Measurements from ENCODE around the gene ZSCAN31. TPM values are rescaled to one million over a fixed set of nuclear protein-coding genes. Genes with fewer than 3 reads are reported as not detected.
A peak's percentile ranks its signal among the peaks of the same experiment; 100 is the strongest.

The ZSCAN31 gene
- total RNA-seq, 1 donor from 2014 or later = 17.4 TPM

DNA sequence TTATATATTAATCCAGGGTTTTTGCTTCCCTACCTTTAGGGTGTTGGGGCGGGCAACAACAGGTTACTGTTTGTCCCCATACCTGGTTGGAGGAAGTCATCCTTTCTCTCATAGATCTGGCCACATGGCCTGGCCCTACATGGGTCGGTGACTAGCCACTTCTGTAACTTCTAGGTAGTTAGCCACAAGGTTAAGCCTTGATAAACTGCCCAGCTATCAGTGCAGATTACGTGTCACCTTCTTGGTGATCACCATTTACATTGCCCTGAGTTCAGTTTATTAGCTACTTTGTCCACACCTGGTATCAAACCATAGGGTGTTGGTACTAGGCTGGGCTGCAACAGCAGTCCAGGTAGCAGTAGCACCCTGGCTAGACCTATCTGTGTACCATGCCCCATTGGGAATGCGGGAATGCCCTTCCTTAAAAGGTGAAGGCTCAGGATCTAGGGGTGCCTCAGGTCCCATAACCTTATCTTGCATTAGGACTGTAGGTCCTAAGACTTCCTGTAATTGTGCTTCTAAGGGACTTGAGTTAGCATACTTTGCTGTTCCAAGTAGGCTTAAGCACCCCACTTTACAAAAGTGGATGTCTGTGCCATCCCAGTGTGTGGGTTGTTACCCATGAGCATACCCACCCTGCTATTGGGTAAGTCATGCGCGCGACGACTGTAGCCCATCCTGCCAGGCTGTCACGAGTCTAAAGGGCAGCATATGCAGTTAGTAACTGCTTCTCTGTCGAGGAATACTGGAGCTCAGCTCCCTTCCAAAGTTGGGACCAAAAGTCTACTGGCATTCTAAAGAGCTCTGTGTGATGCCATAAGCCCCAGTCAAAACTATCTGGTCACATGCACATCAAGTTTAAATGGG, 19.0 kb upstream of the ZSCAN31 start:
- DNase-seq (ENCODE audit: low spot score) (no peak), ATAC-seq (no peak)
- intact Hi-C loops (cut with DNase I) = no loop called here

- intact Hi-C loops (cut with DNase I) = no loop called here
- DNase-seq (ENCODE audit: low spot score) = peak; percentile 66
- peak; percentile 63 for ATAC-seq
Observed at GRCh38 chr6:28353981-28354676, 18.2 kb upstream of the ZSCAN31 start.

GRCh38 chr6:28353356-28353755, 17.4 kb upstream of the ZSCAN31 start:
- intact Hi-C loops (cut with DNase I) = no loop called here
- no peak for ATAC-seq
- no peak for DNase-seq (ENCODE audit: low spot score)

DNA sequence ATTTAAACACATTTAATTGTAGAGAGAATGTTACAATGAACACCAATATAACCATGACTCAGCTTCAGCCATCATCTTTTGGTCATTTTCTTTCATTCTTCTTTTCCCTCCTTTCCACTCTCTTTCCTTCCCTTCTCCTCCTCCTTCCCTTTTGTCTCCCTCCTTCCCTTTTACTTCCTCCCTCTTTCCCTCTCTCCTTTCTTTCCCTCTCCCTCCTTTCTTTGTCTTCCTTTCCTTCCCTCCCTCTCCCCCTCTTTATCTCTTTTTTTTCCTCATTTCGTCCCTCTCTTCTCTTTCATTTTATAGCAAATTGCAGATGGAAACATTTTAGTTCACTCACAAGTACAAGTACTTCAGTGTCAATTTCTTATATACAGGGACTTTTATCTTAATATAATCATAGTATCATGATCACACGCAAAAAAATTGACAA, 15.6 kb upstream of the ZSCAN31 start:
- DNase-seq (ENCODE audit: low spot score) (no peak), ATAC-seq (no peak)
- intact Hi-C loops (cut with DNase I) = no loop called here

GRCh38 chr6:28351087-28351486, 15.1 kb upstream of the ZSCAN31 start:
- no peak for DNase-seq (ENCODE audit: low spot score)
- intact Hi-C loops (cut with DNase I) = no loop called here
- no peak for ATAC-seq

GRCh38 chr6:28349892-28350737, 14.2 kb upstream of the ZSCAN31 start, which contains the start of gene ZKSCAN3:
ZKSCAN3 (plus strand) TSS chr6:28349947; CDS start chr6:28359587, 9,640 bp downstream.
- ATAC-seq (peak; percentile 95), DNase-seq (ENCODE audit: low spot score) (peak; percentile 88)
- intact Hi-C loops (cut with DNase I) = no loop called here

DNA sequence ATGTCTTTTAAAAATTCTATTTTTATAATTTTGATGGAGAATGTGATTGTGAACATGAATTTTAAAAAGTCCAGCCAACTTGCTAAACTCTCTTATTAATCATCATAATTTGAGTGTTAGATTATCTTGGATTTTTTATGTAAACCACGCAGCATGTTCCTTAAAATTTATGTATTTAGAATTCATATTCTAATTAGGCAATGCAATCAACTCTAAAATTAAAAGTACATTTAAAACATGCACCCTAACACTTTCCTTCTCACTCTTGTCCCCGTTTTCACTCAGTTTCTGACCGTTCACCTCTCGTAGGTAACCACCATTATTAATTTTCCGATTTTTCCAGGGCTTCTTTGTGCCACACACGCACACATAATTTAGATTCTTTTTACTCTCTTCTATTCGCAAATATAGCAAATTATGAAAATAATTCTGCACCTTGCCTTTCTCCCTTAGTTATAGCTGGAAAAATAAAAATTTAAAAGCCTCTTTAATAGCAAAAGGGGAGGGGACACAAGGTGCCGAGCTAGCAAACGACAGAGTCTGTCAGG, 13.5 kb upstream of the ZSCAN31 start:
- DNase-seq (ENCODE audit: low spot score) (no peak), ATAC-seq (no peak)
- intact Hi-C loops (cut with DNase I) = no loop called here

DNA sequence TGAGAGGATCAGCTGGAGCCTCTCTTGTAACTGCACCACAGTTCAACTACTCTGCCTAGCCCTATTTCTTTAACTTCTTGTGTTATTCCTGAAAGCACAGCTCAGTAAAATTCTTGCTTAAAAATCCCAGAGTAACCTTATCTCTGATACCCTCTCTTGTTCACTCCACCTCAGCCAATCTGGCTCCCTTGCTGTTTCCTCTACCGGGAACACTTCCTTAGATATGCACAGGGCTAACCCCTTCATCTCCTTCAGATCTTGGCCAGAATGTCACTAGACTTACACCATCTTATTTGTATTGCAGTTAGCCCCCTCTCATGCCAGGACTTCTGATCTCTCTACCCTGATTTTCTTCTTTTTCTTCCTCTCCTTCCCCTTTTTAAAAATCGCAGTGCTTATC, 11.2 kb upstream of the ZSCAN31 start:
- intact Hi-C loops (cut with DNase I) = no loop called here
- DNase-seq (ENCODE audit: low spot score) = no peak

GRCh38 chr6:28345201-28345600, 9.3 kb upstream of the ZSCAN31 start:
- no peak for DNase-seq (ENCODE audit: low spot score)
- no peak for ATAC-seq
- intact Hi-C loops (cut with DNase I) = no loop called here

More for the DNA sequence above, 11.2 kb upstream of the ZSCAN31 start:
- no peak for ATAC-seq

DNA sequence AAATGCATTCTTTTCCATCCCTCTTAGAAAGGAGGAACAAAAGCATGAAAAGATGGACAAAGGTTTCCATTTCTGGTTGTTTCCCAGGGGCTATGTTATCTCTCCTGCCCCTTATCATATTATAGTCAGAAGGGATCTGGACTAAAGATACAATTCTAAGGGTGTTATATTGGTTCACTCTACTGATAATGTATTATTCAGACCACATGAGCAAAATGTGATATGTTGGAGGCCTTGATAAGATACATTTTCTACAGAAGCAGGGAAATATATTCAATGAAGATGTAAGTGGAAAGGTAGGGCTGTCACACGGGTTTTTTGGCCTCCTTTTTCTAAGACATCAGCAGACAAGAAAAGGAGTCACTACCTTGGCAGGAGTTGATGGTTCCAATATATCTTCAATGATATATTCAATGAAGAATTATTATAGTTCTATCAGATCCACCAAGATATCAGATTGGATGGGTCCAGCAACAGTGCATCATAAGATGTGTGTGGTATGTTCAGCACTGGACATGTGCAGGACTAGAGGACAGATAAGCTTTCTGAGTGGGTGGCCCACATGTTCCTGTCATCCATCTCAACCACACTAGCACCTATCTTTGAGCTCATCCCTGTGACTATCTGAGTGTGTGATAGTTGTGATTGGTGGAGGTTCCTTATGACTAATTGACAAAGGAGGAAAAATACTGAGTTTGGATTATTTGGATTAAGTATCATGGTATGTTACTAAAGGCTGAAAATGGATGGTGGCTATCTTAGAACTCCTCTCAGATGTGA, 8.1 kb upstream of the ZSCAN31 start:
- intact Hi-C loops (cut with DNase I) = no loop called here
- no peak for DNase-seq (ENCODE audit: low spot score)

GRCh38 chr6:28340310-28341095, 4.6 kb upstream of the ZSCAN31 start:
- intact Hi-C loops (cut with DNase I) = no loop called here
- ATAC-seq = no peak
- no peak for DNase-seq (ENCODE audit: low spot score)

More for the DNA sequence above, 8.1 kb upstream of the ZSCAN31 start:
- ATAC-seq = no peak

DNA sequence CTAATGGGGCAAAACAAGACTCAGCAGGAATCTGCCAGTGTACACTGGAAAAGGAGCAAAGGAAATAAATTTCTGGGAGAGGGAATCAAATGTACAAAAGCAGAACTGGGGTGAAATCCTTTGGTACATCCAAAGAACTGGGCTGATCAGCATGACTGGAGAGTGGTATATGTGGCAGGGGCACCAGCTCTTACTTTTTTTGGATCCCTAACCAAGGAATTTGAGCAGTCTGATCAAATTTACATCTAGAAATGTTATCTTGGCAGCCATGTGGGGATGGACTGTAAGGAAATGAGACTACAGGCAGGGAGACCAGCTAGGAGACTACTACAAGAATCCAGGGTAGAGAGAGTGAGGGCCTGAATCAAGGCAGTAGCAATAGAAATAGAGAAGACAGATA, 1.2 kb upstream of the ZSCAN31 start:
- ATAC-seq (no peak), DNase-seq (ENCODE audit: low spot score) (no peak)
- intact Hi-C loops (cut with DNase I) = no loop called here

GRCh38 chr6:28336284-28337120, 554 bp upstream of the ZSCAN31 start:
- intact Hi-C loops (cut with DNase I) = no loop called here
- ATAC-seq = peak; percentile 58
- DNase-seq (ENCODE audit: low spot score) = no peak

DNA sequence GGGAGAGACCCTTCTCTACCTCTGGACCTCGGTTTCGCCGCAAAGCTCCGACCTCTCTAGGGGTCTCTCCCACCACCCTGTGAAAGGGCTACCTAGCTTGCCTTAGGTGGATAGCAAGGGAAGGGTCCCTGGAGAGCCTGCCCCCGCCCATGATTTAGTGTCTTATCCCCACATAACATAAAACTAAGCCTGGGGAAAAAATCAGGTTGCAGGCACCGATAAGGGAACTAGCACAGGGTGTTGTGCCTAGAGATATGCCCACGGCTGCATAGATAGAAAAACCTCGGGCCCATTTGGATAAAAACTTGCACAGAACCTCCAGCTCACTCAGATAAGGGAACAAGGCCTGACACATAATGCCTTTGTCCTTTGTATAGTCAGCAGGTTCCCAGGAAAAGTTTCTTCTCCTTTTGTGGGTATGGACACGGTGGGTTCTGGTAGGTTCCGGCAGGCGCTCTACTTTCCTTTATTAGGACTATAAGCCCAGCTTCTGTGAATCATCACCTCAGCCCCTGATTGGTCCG, 846 bp downstream of the ZSCAN31 start:
- DNase-seq (ENCODE audit: low spot score) (no peak), ATAC-seq (no peak)
- intact Hi-C loops (cut with DNase I) = no loop called here

- intact Hi-C loops (cut with DNase I) = no loop called here
- no peak for DNase-seq (ENCODE audit: low spot score)
- ATAC-seq = no peak
Observed at GRCh38 chr6:28334286-28335039, 1.5 kb downstream of the ZSCAN31 start.

DNA sequence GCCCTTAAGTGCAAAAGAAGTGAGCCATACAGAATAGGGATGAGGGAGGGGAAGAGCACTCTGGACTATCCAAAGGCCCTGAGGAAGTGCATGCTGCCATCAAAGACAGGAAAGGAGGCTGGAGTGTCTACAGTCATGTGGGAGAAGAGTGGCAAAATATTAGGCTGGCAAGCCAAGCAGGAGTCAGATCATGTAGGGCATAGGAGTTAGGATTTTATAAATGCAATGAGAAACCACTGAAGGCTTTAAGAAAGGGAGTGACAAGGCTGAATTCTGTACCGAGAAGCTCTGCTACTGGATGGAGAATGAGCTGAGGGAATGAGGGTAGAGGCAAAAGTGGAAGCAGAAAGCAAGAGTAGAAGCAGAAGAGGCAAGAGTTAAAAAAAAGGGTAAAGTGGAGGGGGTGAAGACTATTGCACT, 2.3 kb downstream of the ZSCAN31 start:
- ATAC-seq (no peak), DNase-seq (ENCODE audit: low spot score) (no peak)
- intact Hi-C loops (cut with DNase I) = no loop called here
